Activated T-helper 2 cell treated with anti-CD3 and anti-CD28 coated beads, Interferon-gamma antibody, Interleukin-2, Interleukin-4, amounts not matched to agents 10 μg/mL and 5 μg/mL and 100 μg/mL, durations not matched to agents 14 hours and 24 hours and 36 hours (primary cell): ENCODE data around the gene VBP1. TPM values are rescaled to one million over a fixed set of nuclear protein-coding genes. Genes with fewer than 3 reads are reported as not detected.

ENCODE experiments used
- DNase-seq: peaks from one replicate; pipeline ENCODE4 v3.0.0; 2021; ENCODE audit warnings: low spot score
- H3K27ac Mint-ChIP-seq: one replicate; pipeline ENCODE4 v1.8.0; 2021; ENCODE audit warnings: mixed read lengths
- H3K27me3 Mint-ChIP-seq: one replicate; pipeline ENCODE4 v1.8.0; 2021; ENCODE audit warnings: low read depth, mixed read lengths
- H3K36me3 Mint-ChIP-seq: one replicate; pipeline ENCODE4 v1.8.0; 2021; ENCODE audit warnings: low read depth, mixed read lengths
- H3K4me1 Mint-ChIP-seq: one replicate; pipeline ENCODE4 v1.8.0; 2021; ENCODE audit warnings: low read depth, mixed read lengths
- H3K4me3 Mint-ChIP-seq: one replicate; pipeline ENCODE4 v1.8.0; 2021; ENCODE audit warnings: low read depth, mild to moderate bottlenecking, moderate library complexity, mixed read lengths
- H3K9me3 Mint-ChIP-seq: one replicate; pipeline ENCODE4 v1.8.0; 2021; ENCODE audit warnings: mixed read lengths
- intact Hi-C: fragments of 100-400 bp; cut with micrococcal nuclease; formaldehyde crosslinking; loops from one replicate; pipeline ENCODE4 v1.15.1; 2023
- total RNA-seq: library from RNA; stranded (reverse); gene quantifications from 2 replicates; pipeline ENCODE4 v1.2.3, GENCODE V29; 2022

VBP1 gene
- total RNA-seq, 1 donor from 2014 or later: 76.3 TPM

- no peak for DNase-seq
- no peak overlapping the region for H3K27ac Mint-ChIP-seq
- intact Hi-C loops: no loop called here
- no peak overlapping the region for H3K4me3 Mint-ChIP-seq
- no peaks in the 10 kb centered on the region for H3K9me3 Mint-ChIP-seq
- peaks cover 4% of the 10 kb centered on the region for H3K4me1 Mint-ChIP-seq
- peaks cover 6% of the 10 kb centered on the region for H3K27me3 Mint-ChIP-seq
- no peaks in the 10 kb centered on the region for H3K36me3 Mint-ChIP-seq
These were observed 63.6 kb downstream of the VBP1 start for GRCh38 chrX:155279873-155280272.

Other genes starting within 250 kb of the VBP1 start
- gene F8, start 193.7 kb upstream of the VBP1 start, total RNA-seq: 3.6 and 3.7 TPM in 2 replicates
- 70.1 and 70.7 TPM in 2 replicates for gene FUNDC2, start 189.6 kb upstream of the VBP1 start, total RNA-seq
- 1.9 and 4.3 TPM in 2 replicates for gene CMC4, start 145.3 kb upstream of the VBP1 start, total RNA-seq
- 12.3 and 19.0 TPM in 2 replicates for gene MTCP1, start 145.3 kb upstream of the VBP1 start, total RNA-seq
- 29.3 and 34.9 TPM in 2 replicates for gene BRCC3, start 145.0 kb upstream of the VBP1 start, total RNA-seq
- 8.3 and 9.4 TPM in 2 replicates for gene RAB39B, start 48.0 kb downstream of the VBP1 start, total RNA-seq
- gene CLIC2, start 118.2 kb downstream of the VBP1 start, total RNA-seq: 0.11 and 0.14 TPM in 2 replicates
- not detected in 2 replicates for gene F8A2, start 165.6 kb downstream of the VBP1 start, total RNA-seq
- 27.3 and 28.7 TPM in 2 replicates for gene F8A3, start 242.2 kb downstream of the VBP1 start, total RNA-seq